HepG2 (cell line): ENCODE results near the gene NEGR1. TPM values are rescaled to one million over a fixed set of nuclear protein-coding genes. Genes with fewer than 3 reads are reported as not detected.

Experiments used
- ATAC-seq: fragments of 200-7000 bp; cut with Tn5 transposase; 3 replicates; pipeline ENCODE4 v1.9.1; 2020; ENCODE audit warnings: mild to moderate bottlenecking, moderate library complexity
- BruUV-seq: library from RNA; stranded (reverse); fragments of 400-500 nt; replicated peaks from 2 replicates; lab custom pipeline; 2021; lab: Mats Ljungman, UMichigan
- CTCF ChIA-PET: fragments of 300-600 bp; formaldehyde crosslinking; extraction: SDS; loops from one replicate; lab custom pipeline; 2021; ENCODE audit warnings: low total read pairs, inconsistent platforms, low intra/inter-chr PET ratio; lab: Yijun Ruan, JAX
- POLR2A ChIA-PET: fragments of 350-600 bp; sonication (Branson Sonifier 250); formaldehyde crosslinking; loops from one replicate; lab custom pipeline; 2020; ENCODE audit warnings: antibody characterized with exemption, inconsistent platforms; lab: Yijun Ruan, JAX
- DNase-seq: peaks from one replicate; pipeline ENCODE4 v3.0.0-alpha.2; 2015; ENCODE audit warnings: low spot score
- FAIRE-seq: peaks from 3 replicates; lab custom pipeline; 2011; peaks lifted over from hg19 to GRCh38; lab: Jason Lieb, UNC
- H2AFZ ChIP-seq: one replicate; pipeline ENCODE4 v1.6.1; 2011; ENCODE audit warnings: low read length, inconsistent platforms
- H3K27ac ChIP-seq: fragments of 300-600 bp; 3 replicates; pipeline ENCODE4 v1.8.0; 2011; ENCODE audit warnings: mixed run types, mild to moderate bottlenecking, mixed read lengths, low read length, inconsistent platforms; ENCODE audit not compliant: insufficient read depth; ENCODE audit errors: extremely low read length
- H3K27me3 ChIP-seq, 2 experiments: fragments of 200-600 bp in 1 of 2; 2 replicates in 1 of 2; 3 replicates in 1 of 2; pipeline versions ENCODE4 v1.6.0 to v1.8.0; 2011; ENCODE audit warnings: low read length in 2 of 2, mild to moderate bottlenecking in 2 of 2, moderate library complexity in 2 of 2, inconsistent platforms in 1 of 2; ENCODE audit not compliant: insufficient read depth in 2 of 2, control insufficient read depth in 1 of 2
- H3K36me3 ChIP-seq, 2 experiments: fragments of 200-600 bp in 1 of 2; replicated peaks in 1 of 2; 2 replicates in 1 of 2; 3 replicates in 1 of 2; pipeline versions ENCODE4 v1.5.1 to v1.8.0; 2011; ENCODE audit warnings: low read length in 2 of 2, inconsistent platforms in 1 of 2; ENCODE audit not compliant: insufficient read depth in 2 of 2, control insufficient read depth in 1 of 2
- H3K4me1 ChIP-seq: 2 replicates; pipeline ENCODE4 v1.5.1; 2012; ENCODE audit warnings: low read length, inconsistent platforms; ENCODE audit not compliant: insufficient read depth
- H3K4me2 ChIP-seq: 2 replicates; pipeline ENCODE4 v1.6.0; 2011; ENCODE audit warnings: low read depth, low read length, inconsistent platforms
- H3K4me3 ChIP-seq, 3 experiments: fragments of 200-600 bp in 1 of 3; sonication (generic), shearing (Covaris generic) in 1 of 3; replicated peaks in 1 of 3; 2 replicates each; pipeline ENCODE4 v1.5.1; 2011 to 2016; ENCODE audit warnings: low read length in 3 of 3, inconsistent platforms in 2 of 3, low read depth in 2 of 3, mild to moderate bottlenecking in 2 of 3, control low read depth in 1 of 3, mixed read lengths in 1 of 3; ENCODE audit not compliant: insufficient read depth in 1 of 3
- H3K79me2 ChIP-seq: one replicate; pipeline ENCODE4 v1.6.1; 2011; ENCODE audit warnings: low read length, inconsistent platforms; ENCODE audit not compliant: insufficient read depth
- H3K9ac ChIP-seq: 2 replicates; pipeline ENCODE4 v1.6.0; 2011; ENCODE audit warnings: mild to moderate bottlenecking, low read depth, low read length, inconsistent platforms; ENCODE audit not compliant: insufficient read depth
- H3K9me3 ChIP-seq: 2 replicates; pipeline ENCODE4 v1.5.1; 2012; ENCODE audit warnings: mild to moderate bottlenecking, low read length
- H4K20me1 ChIP-seq: 2 replicates; pipeline ENCODE4 v1.6.0; 2011; ENCODE audit warnings: inconsistent platforms, mild to moderate bottlenecking, low read length, moderate library complexity; ENCODE audit not compliant: insufficient read depth
- AHR ChIP-seq: IDR thresholded peaks from 2 replicates; pipeline ENCODE4 v1.6.1; 2018; ENCODE audit warnings: missing genetic modification reagents, missing compliant biosample characterization
- ASH2L ChIP-seq: fragments of 300-600, 200-600 bp; sonication (generic); IDR thresholded peaks from 2 replicates; pipeline ENCODE4 v1.7.0; 2017; ENCODE audit warnings: low read depth, mild to moderate bottlenecking, moderate library complexity, mixed read lengths, low read length; ENCODE audit not compliant: insufficient read length
- MEF2D ChIP-seq: sonication (generic); formaldehyde crosslinking; IDR thresholded peaks from 2 replicates; pipeline ENCODE4 v1.5.1; 2020; ENCODE audit warnings: mild to moderate bottlenecking, missing genetic modification reagents
- NFRKB ChIP-seq: fragments of 450-650 bp; IDR thresholded peaks from 2 replicates; pipeline ENCODE4 v1.6.1; 2017
- SOX13 ChIP-seq, 3 experiments: fragments of 450-650 bp in 1 of 3; sonication (generic) in 1 of 3; formaldehyde crosslinking in 1 of 3; IDR thresholded peaks in 2 of 3; conservative IDR thresholded peaks in 1 of 3; 2 replicates each; pipeline versions ENCODE4 v1.5.0 to v1.6.1; 2016 to 2020; ENCODE audit warnings: antibody characterized with exemption in 1 of 3, mild to moderate bottlenecking in 1 of 3, missing compliant biosample characterization in 1 of 3, missing genetic modification reagents in 1 of 3, moderate library complexity in 1 of 3
- WIZ ChIP-seq: sonication (generic); formaldehyde crosslinking; IDR thresholded peaks from 2 replicates; pipeline ENCODE4 v1.5.1; 2020; ENCODE audit warnings: mild to moderate bottlenecking, missing genetic modification reagents
- ZBTB21 ChIP-seq: sonication (generic); formaldehyde crosslinking; IDR thresholded peaks from 2 replicates; pipeline ENCODE4 v1.4.0; 2020; ENCODE audit warnings: missing genetic modification reagents
- ZFP41 ChIP-seq: sonication (generic); formaldehyde crosslinking; IDR thresholded peaks from 2 replicates; pipeline ENCODE4 v1.4.0; 2020; ENCODE audit warnings: mild to moderate bottlenecking, missing genetic modification reagents, borderline replicate concordance
- ZKSCAN1 ChIP-seq: fragments of 150-350 bp; IDR thresholded peaks from 2 replicates; pipeline ENCODE4 v1.6.1; 2014; ENCODE audit warnings: low read length
- ZNF44 ChIP-seq: sonication (generic); formaldehyde crosslinking; IDR thresholded peaks from 2 replicates; pipeline ENCODE4 v1.5.1; 2020; ENCODE audit warnings: mild to moderate bottlenecking, missing genetic modification reagents
- WGBS: methylation state at CpG from one replicate; pipeline ENCODE4 v1.1.6; 2017; ENCODE audit warnings: low lambda C conversion rate; 5-methylcytosine and 5-hydroxymethylcytosine counted together
- in situ Hi-C: cut with HindIII; loops from 2 replicates; pipeline ENCODE4 v1.10.0; 2017; ENCODE audit warnings: low pct_unique_long_range_greater_than_20kb; ENCODE audit not compliant: extremely low pct_ligation_motif_present
- intact Hi-C: fragments of 100-400 bp; cut with micrococcal nuclease; formaldehyde crosslinking; loops from one replicate; pipeline ENCODE4 v1.10.0; 2022; ENCODE audit not compliant: unreplicated experiment
- polyA plus RNA-seq, 8 experiments: library from polyadenylated mRNA; depleted of rRNA in 3 of 8; stranded (reverse) in 7 of 8; unstranded in 1 of 8; fragments of >200 nt; fragmentation: Illumina TruSeq in 4 of 8; extraction: Trizol in 4 of 8; gene quantifications; 2 replicates each; pipeline versions ENCODE4 v1.2.1 to v1.2.3, GENCODE V29; 2011 to 2016; ENCODE audit warnings: low read depth in 4 of 8, missing spikeins in 1 of 8, mixed read lengths in 1 of 8; ENCODE audit not compliant: insufficient read depth in 1 of 8
- total RNA-seq, 5 experiments: library from RNA; depleted of rRNA; stranded (reverse); fragments of >200 nt; fragmentation: Illumina TruSeq; extraction: Trizol; gene quantifications; 2 replicates each; pipeline ENCODE4 v1.2.3, GENCODE V29; 2016; ENCODE audit warnings: low read depth in 1 of 5
- TF ChIP-seq, protein P1 (sequence below): IDR thresholded peaks from 2 replicates; pipeline ENCODE4 v1.6.1; 2012; ENCODE audit warnings: inconsistent platforms
- TF ChIP-seq, protein P2 (sequence below): sonication (generic); formaldehyde crosslinking; IDR thresholded peaks from 2 replicates; pipeline ENCODE4 v1.9.0; 2022; ENCODE audit warnings: missing genetic modification reagents, mild to moderate bottlenecking, borderline replicate concordance

Gene NEGR1
- total and polyA plus RNA-seq, 2 of the 13 experiments (the other 11 are each of a cell fraction or from before 2014, with no cell fraction given) = not detected

DNA sequence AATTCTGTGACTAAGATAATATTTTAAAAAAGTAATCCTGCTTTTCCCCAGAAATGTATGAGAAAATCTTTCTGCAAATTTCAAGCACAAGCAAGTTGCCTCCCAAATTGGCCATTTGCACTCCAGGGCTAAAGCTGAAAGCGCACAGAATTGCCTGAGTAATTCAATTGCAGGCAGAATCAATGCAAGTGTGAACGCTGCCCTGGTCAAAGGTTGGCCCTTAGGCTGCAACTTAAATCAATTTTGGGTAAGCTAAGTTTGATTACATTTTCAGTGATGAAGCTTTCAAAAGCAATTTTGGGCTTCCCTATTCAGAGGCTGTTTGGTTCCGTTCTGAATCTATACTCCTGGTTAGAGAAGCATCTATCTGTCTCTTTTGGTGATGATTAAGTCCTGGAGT is 699.7 kb downstream of the NEGR1 start (continued):
- TF ChIP-seq SOX13 (IDR thresholded peaks at IDR 0.05) (no peak), SOX13 (CRISPR knock-in tag; conservative IDR thresholded peaks at IDR 0.05 in 1 of 2, IDR thresholded peaks at IDR 0.05 in 1 of 2) (no peak), MEF2D (CRISPR knock-in tag) (no peak), ZFP41 (no peak), ZNF44 (CRISPR knock-in tag) (no peak), ZBTB21 (CRISPR knock-in tag) (no peak)
- TF ChIP-seq, protein P1, sequence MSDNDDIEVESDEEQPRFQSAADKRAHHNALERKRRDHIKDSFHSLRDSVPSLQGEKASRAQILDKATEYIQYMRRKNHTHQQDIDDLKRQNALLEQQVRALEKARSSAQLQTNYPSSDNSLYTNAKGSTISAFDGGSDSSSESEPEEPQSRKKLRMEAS = no peak
- TF ChIP-seq, protein P2, sequence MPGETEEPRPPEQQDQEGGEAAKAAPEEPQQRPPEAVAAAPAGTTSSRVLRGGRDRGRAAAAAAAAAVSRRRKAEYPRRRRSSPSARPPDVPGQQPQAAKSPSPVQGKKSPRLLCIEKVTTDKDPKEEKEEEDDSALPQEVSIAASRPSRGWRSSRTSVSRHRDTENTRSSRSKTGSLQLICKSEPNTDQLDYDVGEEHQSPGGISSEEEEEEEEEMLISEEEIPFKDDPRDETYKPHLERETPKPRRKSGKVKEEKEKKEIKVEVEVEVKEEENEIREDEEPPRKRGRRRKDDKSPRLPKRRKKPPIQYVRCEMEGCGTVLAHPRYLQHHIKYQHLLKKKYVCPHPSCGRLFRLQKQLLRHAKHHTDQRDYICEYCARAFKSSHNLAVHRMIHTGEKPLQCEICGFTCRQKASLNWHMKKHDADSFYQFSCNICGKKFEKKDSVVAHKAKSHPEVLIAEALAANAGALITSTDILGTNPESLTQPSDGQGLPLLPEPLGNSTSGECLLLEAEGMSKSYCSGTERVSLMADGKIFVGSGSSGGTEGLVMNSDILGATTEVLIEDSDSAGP (CRISPR knock-in tag) = no peak

DNA sequence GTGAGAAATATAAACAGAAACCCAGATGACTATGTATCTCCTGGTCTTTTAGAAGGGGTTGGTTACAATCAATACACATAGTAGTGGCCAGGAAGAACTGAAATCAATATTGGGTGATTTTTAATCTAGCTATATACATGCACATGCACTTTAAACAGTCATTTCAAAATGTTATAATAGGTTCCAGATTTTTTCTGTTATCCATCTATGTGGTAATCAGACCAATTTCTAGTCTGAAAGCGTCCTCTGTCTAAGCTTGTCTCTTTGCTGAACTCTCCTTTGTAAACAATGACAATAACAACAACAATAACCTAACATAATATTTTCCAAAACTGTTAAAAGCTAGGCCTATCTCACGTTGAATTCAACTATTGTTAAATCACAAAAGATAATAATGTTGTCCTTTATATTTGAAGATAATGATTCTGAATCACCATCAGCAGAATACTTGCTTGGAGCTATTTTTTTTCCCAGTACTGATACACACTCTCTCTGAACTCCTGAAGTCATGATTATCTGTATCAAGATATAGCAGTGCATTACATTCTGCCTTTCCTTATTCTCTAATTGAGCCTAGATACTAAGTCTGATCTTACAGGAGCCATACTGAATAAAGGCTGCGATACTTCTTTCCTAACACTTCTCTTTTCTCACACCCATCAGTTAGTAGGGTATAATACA is 704.7 kb downstream of the NEGR1 start:
- no peak for TF ChIP-seq ASH2L
- no peak for TF ChIP-seq AHR (CRISPR knock-in tag)
- TF ChIP-seq ZKSCAN1 = no peak
- TF ChIP-seq NFRKB = no peak
- no peak for TF ChIP-seq WIZ (CRISPR knock-in tag)
- ChIA-PET CTCF (no interaction called here), POLR2A (no interaction called here)
- no peak overlapping the region for H2AFZ ChIP-seq
- ATAC-seq = no peak
- H3K9me3 ChIP-seq = peaks cover 10% of the 10 kb centered on the region; the same call in 1 of the 2 replicates
- H4K20me1 ChIP-seq = no peaks in the 10 kb centered on the region
- no peak overlapping the region for H3K4me2 ChIP-seq
- under 1% methylated on average over 3 of the region's 3 CpGs for WGBS
- in situ Hi-C loops = no loop called here
- no TSS peak for BruUV-seq
- no peak overlapping the region for H3K9ac ChIP-seq
- H3K79me2 ChIP-seq = no peaks in the 10 kb centered on the region
- no peaks in the 10 kb centered on the region for H3K36me3 ChIP-seq
- no peak overlapping the region for H3K27ac ChIP-seq
- no peak for DNase-seq
- H3K27me3 ChIP-seq = no peaks in the 10 kb centered on the region
- H3K4me3 ChIP-seq = no peak overlapping the region
- intact Hi-C loops = no loop called here
- no peaks in the 10 kb centered on the region for H3K4me1 ChIP-seq
- FAIRE-seq = no peak
